Nephron (organoid): ENCODE data around the gene CNMD.
A peak's percentile ranks its signal among the peaks of the same experiment; 100 is the strongest.

Experiments used
- H3K27ac Mint-ChIP-seq, 3 experiments: 2 replicates each; pipeline ENCODE4 v1.8.0; 2020; ENCODE audit warnings: mixed read lengths in 3 of 3, mild to moderate bottlenecking in 2 of 3, moderate library complexity in 1 of 3
- H3K27me3 Mint-ChIP-seq: 2 replicates; pipeline ENCODE4 v1.8.0; 2021; ENCODE audit warnings: low read depth, mild to moderate bottlenecking, moderate library complexity, mixed read lengths
- H3K36me3 Mint-ChIP-seq: 2 replicates; pipeline ENCODE4 v1.8.0; 2020; ENCODE audit warnings: low read depth, mixed read lengths
- H3K4me1 Mint-ChIP-seq: 2 replicates; pipeline ENCODE4 v1.8.0; 2020; ENCODE audit warnings: mixed read lengths
- H3K4me3 Mint-ChIP-seq, 3 experiments: 2 replicates each; pipeline ENCODE4 v1.8.0; 2020; ENCODE audit warnings: mild to moderate bottlenecking in 3 of 3, mixed read lengths in 3 of 3, moderate library complexity in 2 of 3
- H3K9me3 Mint-ChIP-seq: 2 replicates; pipeline ENCODE4 v1.8.0; 2020; ENCODE audit warnings: mixed read lengths
- TF ChIP-seq, protein P1 (sequence below), 3 experiments: fragments of 200-600 bp; sonication (generic); IDR thresholded peaks; one replicate each; pipeline ENCODE4 v1.5.0; 2021; ENCODE audit warnings: antibody characterized with exemption in 3 of 3; ENCODE audit not compliant: unreplicated experiment in 3 of 3

The CNMD gene

DNA sequence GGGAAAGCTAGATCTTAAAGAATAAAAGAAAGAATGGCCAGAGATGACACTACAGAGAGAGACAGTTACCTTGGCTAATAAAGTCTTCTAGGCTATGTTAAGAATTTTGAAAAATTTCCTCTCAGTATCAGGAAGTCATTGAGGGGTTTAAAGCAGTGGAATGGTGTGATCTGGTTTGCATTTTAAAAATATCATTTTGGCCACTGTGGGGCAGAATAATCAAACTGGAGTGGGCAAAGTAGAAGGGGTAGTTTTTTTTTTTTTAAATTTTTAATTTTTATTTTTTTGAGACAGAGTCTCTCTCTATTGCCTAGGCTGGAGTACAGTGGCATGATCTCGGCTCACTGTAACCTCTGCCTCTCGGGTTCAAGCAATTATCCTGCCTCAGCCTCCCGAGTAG lies 4.4 kb upstream of the CNMD start:
- TF ChIP-seq, protein P1, sequence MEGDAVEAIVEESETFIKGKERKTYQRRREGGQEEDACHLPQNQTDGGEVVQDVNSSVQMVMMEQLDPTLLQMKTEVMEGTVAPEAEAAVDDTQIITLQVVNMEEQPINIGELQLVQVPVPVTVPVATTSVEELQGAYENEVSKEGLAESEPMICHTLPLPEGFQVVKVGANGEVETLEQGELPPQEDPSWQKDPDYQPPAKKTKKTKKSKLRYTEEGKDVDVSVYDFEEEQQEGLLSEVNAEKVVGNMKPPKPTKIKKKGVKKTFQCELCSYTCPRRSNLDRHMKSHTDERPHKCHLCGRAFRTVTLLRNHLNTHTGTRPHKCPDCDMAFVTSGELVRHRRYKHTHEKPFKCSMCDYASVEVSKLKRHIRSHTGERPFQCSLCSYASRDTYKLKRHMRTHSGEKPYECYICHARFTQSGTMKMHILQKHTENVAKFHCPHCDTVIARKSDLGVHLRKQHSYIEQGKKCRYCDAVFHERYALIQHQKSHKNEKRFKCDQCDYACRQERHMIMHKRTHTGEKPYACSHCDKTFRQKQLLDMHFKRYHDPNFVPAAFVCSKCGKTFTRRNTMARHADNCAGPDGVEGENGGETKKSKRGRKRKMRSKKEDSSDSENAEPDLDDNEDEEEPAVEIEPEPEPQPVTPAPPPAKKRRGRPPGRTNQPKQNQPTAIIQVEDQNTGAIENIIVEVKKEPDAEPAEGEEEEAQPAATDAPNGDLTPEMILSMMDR (IDR thresholded peaks at IDR 0.05; ENCODE audit: unreplicated experiment in 3 of 3) = no peak
- Mint-ChIP-seq H3K27ac (no peak overlapping the region), H3K4me3 (no peak overlapping the region), H3K4me1 (peaks cover 5% of the 10 kb centered on the region), H3K36me3 (no peaks in the 10 kb centered on the region), H3K27me3 (peaks cover 56% of the 10 kb centered on the region), H3K9me3 (peaks cover 4% of the 10 kb centered on the region)

DNA sequence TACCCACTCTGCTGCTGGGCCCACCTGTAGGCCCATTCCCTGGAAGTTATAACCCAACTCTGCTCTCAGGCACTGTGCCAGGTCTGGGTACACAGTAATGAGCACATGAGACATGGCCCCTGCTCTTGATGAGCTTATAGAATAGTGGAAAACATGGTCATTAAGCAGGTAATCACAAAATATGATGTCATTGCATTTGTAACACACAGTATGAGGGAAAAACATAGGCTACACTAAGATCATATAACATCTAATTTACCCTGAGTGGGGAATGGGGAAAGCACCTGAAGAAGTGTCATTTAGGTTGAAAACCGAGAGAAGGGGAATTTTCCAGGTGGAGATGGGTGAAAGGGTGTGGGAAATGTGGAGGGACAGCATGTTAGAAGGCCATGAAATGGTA lies 3.9 kb upstream of the CNMD start:
- TF ChIP-seq, protein P1 (IDR thresholded peaks at IDR 0.05; ENCODE audit: unreplicated experiment in 3 of 3) = no peak
- H3K27ac Mint-ChIP-seq = no peak overlapping the region
- H3K27me3 Mint-ChIP-seq = peaks cover 60% of the 10 kb centered on the region
- H3K4me1 Mint-ChIP-seq = peaks cover 6% of the 10 kb centered on the region
- H3K9me3 Mint-ChIP-seq = peaks cover 4% of the 10 kb centered on the region
- H3K36me3 Mint-ChIP-seq = no peaks in the 10 kb centered on the region
- no peak overlapping the region for H3K4me3 Mint-ChIP-seq

DNA sequence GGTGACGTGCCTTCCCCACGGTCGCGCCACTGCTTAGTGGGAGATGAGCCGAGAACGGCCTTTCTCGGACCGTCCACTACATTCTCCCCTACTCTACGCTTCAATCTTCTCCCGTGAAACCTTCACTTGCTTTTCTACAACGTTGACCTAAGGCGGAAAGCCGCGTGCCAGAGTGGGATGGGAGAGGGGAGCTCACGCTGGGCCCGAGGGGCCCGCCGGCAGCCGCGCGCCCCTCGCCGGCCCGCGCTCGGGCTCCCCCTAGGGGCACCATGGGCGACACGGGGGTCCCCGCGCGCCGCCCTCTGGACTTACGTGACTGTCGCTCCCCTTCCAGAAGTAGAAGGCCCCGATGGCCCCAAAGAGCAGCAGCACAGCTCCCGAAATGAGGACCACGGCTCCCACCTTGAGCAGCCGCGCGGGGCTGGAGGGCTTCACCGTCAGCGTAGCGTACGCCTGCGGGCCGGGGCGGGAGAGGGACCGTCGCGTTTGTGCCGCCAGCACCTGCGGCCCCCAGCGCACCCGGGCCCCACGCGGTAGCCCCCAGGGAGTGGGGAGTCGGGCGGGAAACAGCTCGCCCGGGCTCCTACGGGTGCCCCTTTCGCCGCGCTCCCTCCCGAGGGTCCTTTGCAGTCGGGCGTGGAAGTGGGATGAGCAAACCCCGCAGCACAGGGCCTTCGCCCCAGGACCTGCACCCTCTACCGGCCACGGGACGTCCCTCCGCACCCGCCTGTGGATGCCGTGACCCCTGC lies 727 bp downstream of the CNMD start:
- TF ChIP-seq, protein P1 (IDR thresholded peaks at IDR 0.05; ENCODE audit: unreplicated experiment in 3 of 3) = peak; percentile 55 to 80 (median 57)
- peaks cover 12% of the 10 kb centered on the region for H3K4me1 Mint-ChIP-seq
- no peak overlapping the region for H3K27ac Mint-ChIP-seq
- peak overlapping the region; percentile 73 to 79 (median 73) for H3K4me3 Mint-ChIP-seq
- peaks cover 63% of the 10 kb centered on the region for H3K27me3 Mint-ChIP-seq
- no peaks in the 10 kb centered on the region for H3K36me3 Mint-ChIP-seq
- peaks cover 4% of the 10 kb centered on the region for H3K9me3 Mint-ChIP-seq

DNA sequence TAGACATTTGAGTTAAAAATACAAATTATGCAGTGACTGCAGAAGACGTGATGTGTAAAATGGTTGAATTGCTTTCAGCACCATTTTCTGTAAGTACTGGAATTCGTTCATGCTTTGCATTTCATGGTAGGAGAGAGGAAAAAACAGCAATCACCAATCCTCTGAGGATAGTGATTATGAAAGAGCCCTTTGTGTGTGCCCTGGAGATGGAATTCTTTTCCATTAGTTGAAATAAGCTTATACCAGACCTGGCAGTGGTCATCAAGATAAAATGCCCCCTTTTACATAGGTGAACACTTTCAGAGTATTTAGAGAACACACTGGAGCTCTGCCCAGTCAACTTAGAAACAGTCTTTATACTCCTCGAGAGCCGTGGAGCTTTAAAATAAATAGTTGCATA lies 1.7 kb downstream of the CNMD start:
- no peak overlapping the region for H3K27ac Mint-ChIP-seq
- peaks cover 12% of the 10 kb centered on the region for H3K4me1 Mint-ChIP-seq
- H3K9me3 Mint-ChIP-seq = peaks cover 4% of the 10 kb centered on the region
- H3K36me3 Mint-ChIP-seq = no peaks in the 10 kb centered on the region
- TF ChIP-seq, protein P1 (IDR thresholded peaks at IDR 0.05; ENCODE audit: unreplicated experiment in 3 of 3) = no peak
- H3K4me3 Mint-ChIP-seq = peak overlapping the region; percentile 70 to 73 (median 70)
- H3K27me3 Mint-ChIP-seq = peaks cover 60% of the 10 kb centered on the region

DNA sequence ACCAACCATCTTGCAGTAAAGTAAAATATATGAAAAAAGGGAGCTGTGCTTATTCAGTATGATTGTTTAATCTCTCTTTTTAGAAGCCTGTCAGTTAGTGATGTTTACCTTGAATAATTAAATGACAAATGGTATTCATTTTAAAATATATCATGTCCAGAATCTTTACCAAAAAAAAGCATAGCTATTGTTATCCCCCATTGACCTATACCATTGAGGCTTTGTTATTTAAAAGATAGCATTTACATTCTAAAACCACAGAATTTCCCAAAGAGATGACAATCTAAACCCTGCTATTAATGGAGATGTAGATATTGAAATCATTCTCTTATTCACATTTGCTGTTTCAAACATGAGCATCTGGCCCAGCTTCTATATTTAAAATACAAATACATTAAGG lies 2.2 kb downstream of the CNMD start:
- peaks cover under 1% of the 10 kb centered on the region for H3K9me3 Mint-ChIP-seq
- H3K27me3 Mint-ChIP-seq = peaks cover 55% of the 10 kb centered on the region
- no peaks in the 10 kb centered on the region for H3K36me3 Mint-ChIP-seq
- TF ChIP-seq, protein P1 (IDR thresholded peaks at IDR 0.05; ENCODE audit: unreplicated experiment in 3 of 3) = no peak
- no peak overlapping the region for H3K4me3 Mint-ChIP-seq
- peaks cover 12% of the 10 kb centered on the region for H3K4me1 Mint-ChIP-seq
- H3K27ac Mint-ChIP-seq = no peak overlapping the region

DNA sequence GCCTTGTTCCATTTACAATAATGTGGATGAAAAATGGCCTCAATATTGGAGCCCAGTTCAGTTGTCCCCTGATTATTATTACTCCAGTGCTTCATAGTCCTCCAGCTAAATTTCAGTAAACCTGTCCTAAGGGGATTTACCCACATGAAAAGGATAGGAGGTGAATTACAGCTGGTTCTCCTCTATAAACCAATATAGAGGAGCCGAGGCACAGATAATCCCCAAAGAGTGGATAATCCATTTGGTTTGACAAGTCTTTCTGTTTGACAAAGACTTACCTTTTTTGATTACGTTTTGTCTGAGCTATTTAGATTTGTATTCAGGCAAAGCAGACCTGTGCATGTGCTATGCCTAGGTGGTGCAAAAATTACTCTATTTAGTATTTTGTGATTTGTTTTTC lies 2.7 kb downstream of the CNMD start:
- Mint-ChIP-seq H3K27me3 (peaks cover 49% of the 10 kb centered on the region), H3K4me1 (peaks cover 12% of the 10 kb centered on the region)
- TF ChIP-seq, protein P1 (IDR thresholded peaks at IDR 0.05; ENCODE audit: unreplicated experiment in 3 of 3) = no peak

More for the DNA sequence above, 2.7 kb downstream of the CNMD start:
- Mint-ChIP-seq H3K27ac (no peak overlapping the region), H3K9me3 (no peaks in the 10 kb centered on the region), H3K4me3 (no peak overlapping the region), H3K36me3 (no peaks in the 10 kb centered on the region)
